GM12878 (cell line): ENCODE data around the gene ATP4B. TPM values are rescaled to one million over a fixed set of nuclear protein-coding genes. Genes with fewer than 3 reads are reported as not detected.

Experiments
- ATAC-seq: fragments of 200-7000 bp; cut with Tn5 transposase; 3 replicates; pipeline ENCODE4 v1.9.1; 2020; ENCODE audit warnings: mild to moderate bottlenecking, moderate library complexity
- BruUV-seq: library from RNA; stranded (reverse); fragments of 400-500 nt; replicated peaks from 2 replicates; lab custom pipeline; 2021; lab: Mats Ljungman, UMichigan
- CTCF ChIA-PET: fragments of 300-600 bp; sonication (Branson Sonifier 250); formaldehyde crosslinking; extraction: SDS; loops from one replicate; lab custom pipeline; 2021; ENCODE audit warnings: inconsistent platforms; lab: Yijun Ruan, JAX
- POLR2A ChIA-PET: fragments of 350-600 bp; formaldehyde crosslinking; extraction: SDS; loops from one replicate; lab custom pipeline; 2021; ENCODE audit warnings: inconsistent platforms; lab: Charles Lee
- RAD21 ChIA-PET: fragments of 300-600 bp; sonication (Branson Sonifier 250); formaldehyde crosslinking; loops from one replicate; lab custom pipeline; 2023; ENCODE audit warnings: antibody characterized with exemption; ENCODE audit not compliant: unreplicated experiment; lab: Charles Lee
- SMC1A ChIA-PET: fragments of 300-600 bp; sonication (Branson Sonifier 250); formaldehyde crosslinking; loops from one replicate; lab custom pipeline; 2023; ENCODE audit not compliant: unreplicated experiment, uncharacterized antibody; lab: Charles Lee
- DNase-seq: peaks from one replicate; pipeline ENCODE4 v3.0.0-alpha.2; 2011; ENCODE audit warnings: low read depth, low spot score
- FAIRE-seq: peaks from 3 replicates; lab custom pipeline; 2011; peaks lifted over from hg19 to GRCh38; lab: Jason Lieb, UNC
- H2AFZ ChIP-seq: 2 replicates; pipeline ENCODE4 v1.6.0; 2011; ENCODE audit warnings: low read depth, low read length, control low read depth; ENCODE audit not compliant: control insufficient read depth
- H3K27ac ChIP-seq: 2 replicates; pipeline ENCODE4 v1.5.1; 2011; ENCODE audit warnings: control low read depth; ENCODE audit not compliant: control insufficient read depth, insufficient read depth
- H3K27me3 ChIP-seq, 2 experiments: replicated peaks in 1 of 2; 2 replicates each; pipeline versions ENCODE4 v1.6.0 to v1.6.1; 2011; ENCODE audit warnings: low read length in 1 of 2; ENCODE audit not compliant: control insufficient read depth in 2 of 2, insufficient read depth in 2 of 2
- H3K36me3 ChIP-seq, 2 experiments: 2 replicates each; pipeline ENCODE4 v1.5.1; 2011; ENCODE audit warnings: low read length in 1 of 2; ENCODE audit not compliant: control insufficient read depth in 2 of 2, insufficient read depth in 2 of 2
- H3K4me1 ChIP-seq: 2 replicates; pipeline ENCODE4 v1.6.1; 2011; ENCODE audit warnings: mild to moderate bottlenecking, low read length, moderate library complexity, mixed read lengths; ENCODE audit not compliant: control insufficient read depth, insufficient read depth
- H3K4me2 ChIP-seq: 2 replicates; pipeline ENCODE4 v1.6.0; 2011; ENCODE audit warnings: control low read depth; ENCODE audit not compliant: control insufficient read depth, insufficient read depth
- H3K4me3 ChIP-seq: fragments of 200-600 bp; sonication (generic); 2 replicates; pipeline ENCODE4 v1.5.1; 2016
- H3K79me2 ChIP-seq: 2 replicates; pipeline ENCODE4 v1.6.0; 2011; ENCODE audit warnings: low read length; ENCODE audit not compliant: control insufficient read depth, insufficient read depth
- H3K9ac ChIP-seq: 2 replicates; pipeline ENCODE4 v1.8.0; 2011; ENCODE audit warnings: low read length, control low read depth, mixed read lengths; ENCODE audit not compliant: control insufficient read depth, insufficient read depth
- H3K9me3 ChIP-seq: replicated peaks from 3 replicates; pipeline ENCODE4 v1.5.1; 2011; ENCODE audit warnings: mild to moderate bottlenecking, low read length; ENCODE audit not compliant: control insufficient read depth, insufficient read depth
- H4K20me1 ChIP-seq: 2 replicates; pipeline ENCODE4 v1.6.0; 2011; ENCODE audit not compliant: control insufficient read depth, insufficient read depth
- ATF3 ChIP-seq: IDR thresholded peaks from 2 replicates; pipeline ENCODE4 v1.6.1; 2011; ENCODE audit warnings: low read depth, mild to moderate bottlenecking, low read length, moderate library complexity, borderline replicate concordance; ENCODE audit errors: extremely low read depth
- BACH1 ChIP-seq: fragments of 450-650 bp; IDR thresholded peaks from 2 replicates; pipeline ENCODE4 v1.6.1; 2017; ENCODE audit warnings: mild to moderate bottlenecking, borderline replicate concordance
- CHD1 ChIP-seq: IDR thresholded peaks from 2 replicates; pipeline ENCODE4 v1.6.1; 2012; ENCODE audit warnings: low read depth, low read length, improper control_type of control experiment
- ESRRA ChIP-seq: IDR thresholded peaks from 2 replicates; pipeline ENCODE4 v1.6.1; 2012; ENCODE audit warnings: mild to moderate bottlenecking, low read length, improper control_type of control experiment
- NR2C1 ChIP-seq: fragments of 450-650 bp; IDR thresholded peaks from 2 replicates; pipeline ENCODE4 v1.6.1; 2017; ENCODE audit warnings: antibody characterized with exemption, mild to moderate bottlenecking, moderate library complexity
- NR2F1 ChIP-seq: fragments of 450-650 bp; conservative IDR thresholded peaks from 2 replicates; pipeline ENCODE4 v1.6.1; 2017; ENCODE audit warnings: mild to moderate bottlenecking
- TCF7 ChIP-seq: IDR thresholded peaks from 2 replicates; pipeline ENCODE4 v1.6.1; 2014; ENCODE audit warnings: antibody characterized with exemption, borderline replicate concordance
- ZZZ3 ChIP-seq: IDR thresholded peaks from 2 replicates; pipeline ENCODE4 v1.6.1; 2011; ENCODE audit warnings: low read depth; ENCODE audit not compliant: control insufficient read depth, insufficient read length
- whole genome bisulfite sequencing: methylation state at CpG from one replicate; pipeline ENCODE4 v1.1.6; 2016; ENCODE audit warnings: low lambda C conversion rate; ENCODE audit not compliant: insufficient replicate concordance, insufficient coverage; ENCODE audit errors: missing lambda C conversion rate; 5-methylcytosine and 5-hydroxymethylcytosine counted together
- in situ Hi-C: fragments of 300-500 bp; cut with MboI; formaldehyde crosslinking; loops from 9 replicates; pipeline ENCODE4 v1.14.3; 2018; ENCODE audit warnings: mixed read lengths
- intact Hi-C: fragments of 100-400 bp; cut with micrococcal nuclease; formaldehyde crosslinking; loops from one replicate; pipeline ENCODE4 v1.14.2; 2022; ENCODE audit not compliant: unreplicated experiment
- polyA plus RNA-seq, 11 experiments: library from polyadenylated mRNA; depleted of rRNA in 4 of 11; unstranded in 6 of 11; stranded (reverse) in 5 of 11; fragments of >200 nt; fragmentation: Nextera tagmentation in 4 of 11; fragmentation: Illumina TruSeq in 1 of 11; extraction: Ambion mirVana in 4 of 11; extraction: Trizol in 1 of 11; gene quantifications; 1 replicate in 1 of 11; 2 replicates in 10 of 11; pipeline versions ENCODE4 v1.2.1 to v1.2.3, GENCODE V29; 2011 to 2016; ENCODE audit warnings: inconsistent platforms in 2 of 11, missing spikeins in 2 of 11, low read depth in 1 of 11
- total RNA-seq, 4 experiments: library from RNA; depleted of rRNA in 3 of 4; stranded (reverse); fragments of >200 nt in 3 of 4; fragmentation: Illumina TruSeq in 1 of 4; extraction: Trizol in 1 of 4; gene quantifications; 2 replicates each; pipeline versions ENCODE4 v1.2.1 to v1.2.3, GENCODE V29; 2013 to 2021

Gene ATP4B
- total and polyA plus RNA-seq, 10 of the 15 experiments (the other 5 are each of a cell fraction or from before 2014, with no cell fraction given) = 0.05 to 0.33 (median 0.20) TPM; not detected in 4

DNA sequence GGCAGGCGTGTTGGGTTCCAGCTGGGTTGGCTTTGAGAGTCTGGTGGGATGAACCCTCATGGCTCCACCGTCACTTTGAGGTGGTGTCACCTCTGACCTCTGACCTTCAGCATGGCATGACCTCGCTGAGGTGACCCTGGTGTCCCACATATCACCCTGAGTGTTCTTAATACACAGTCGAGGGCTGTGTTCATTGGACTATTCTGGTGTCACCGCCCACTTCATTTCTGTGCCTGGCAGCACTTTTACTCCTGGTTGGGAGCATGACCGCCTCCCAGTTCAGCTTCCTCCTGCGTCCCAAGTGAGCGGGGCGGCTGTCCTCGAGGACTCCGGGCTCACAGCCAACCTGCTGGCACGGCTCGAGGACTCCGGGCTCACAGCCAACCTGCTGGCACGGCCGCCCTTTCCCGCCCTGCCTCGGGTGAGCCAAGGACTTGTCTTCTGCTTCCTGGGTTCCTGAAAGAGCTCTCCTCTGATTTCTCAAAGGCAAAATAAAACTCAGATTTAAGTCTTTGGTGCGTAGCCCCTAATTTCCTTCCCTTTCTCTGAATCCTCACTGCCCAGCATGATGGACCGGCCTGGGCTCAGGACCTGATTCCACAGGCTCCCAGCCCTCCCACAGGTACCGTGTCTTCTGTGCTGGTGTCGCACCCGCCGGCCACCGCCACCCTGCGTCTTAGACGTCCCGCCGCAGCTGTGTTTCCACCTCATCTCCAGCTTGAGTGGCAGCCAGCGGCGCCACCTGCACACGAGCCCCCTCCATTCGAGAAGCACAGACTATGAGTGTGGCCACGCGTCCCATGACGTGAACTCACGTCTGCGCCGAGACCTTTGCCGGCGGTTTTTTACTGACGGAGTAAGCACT, 10.4 kb downstream of the ATP4B start:
- Histone ChIP-seq H3K9me3 (no peaks in the 10 kb centered on the region), H3K79me2 (no peaks in the 10 kb centered on the region), H2AFZ (no peak overlapping the region), H3K27me3 (no peaks in the 10 kb centered on the region), H3K9ac (no peak overlapping the region), H3K27ac (no peak overlapping the region), H3K4me1 (no peaks in the 10 kb centered on the region), H3K36me3 (no peaks in the 10 kb centered on the region; a peak in 1 of 4 replicates), H3K4me3 (no peak overlapping the region), H3K4me2 (no peak overlapping the region), H4K20me1 (no peaks in the 10 kb centered on the region)
- BruUV-seq = no TSS peak
- DNase-seq (no peak), ATAC-seq (no peak), FAIRE-seq (no peak)
- intact Hi-C loops (no loop called here), in situ Hi-C loops (no loop called here)
- peak; percentile 34; the same call in 1 of the 2 replicates for TF ChIP-seq NR2C1
- no peak for TF ChIP-seq ESRRA
- no peak for TF ChIP-seq BACH1
- 0 out of 2 replicates have a peak, but pooled peaks have one; percentile 19 for TF ChIP-seq NR2F1
- no peak for TF ChIP-seq ZZZ3
- POLR2A ChIA-PET = no interaction called here
- SMC1A ChIA-PET = no interaction called here
- CTCF ChIA-PET = no interaction called here
- 90% methylated on average over 41 of the region's 42 CpGs for WGBS
- RAD21 ChIA-PET = no interaction called here

DNA sequence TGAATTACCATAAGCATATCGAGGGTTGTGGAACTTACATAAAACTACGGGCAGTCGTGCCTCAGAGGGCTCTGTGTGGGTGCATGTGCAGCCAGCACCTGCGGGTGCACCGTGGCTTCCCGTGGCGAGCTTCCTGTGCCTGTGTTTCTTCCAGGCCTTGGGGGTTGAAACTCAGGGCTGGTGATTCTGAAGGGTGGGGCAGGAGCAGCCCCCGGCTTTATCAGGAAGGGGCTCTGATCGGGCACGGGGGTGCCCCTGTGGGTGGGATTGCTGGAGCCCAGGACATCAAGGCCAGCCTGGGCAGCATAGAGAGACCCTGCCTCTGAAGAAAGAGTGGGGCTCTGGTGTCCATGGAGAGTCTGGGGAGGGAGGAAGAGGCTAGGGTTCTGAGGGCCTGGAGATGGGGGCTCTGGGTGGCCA, 11.1 kb downstream of the ATP4B start:
- Histone ChIP-seq H4K20me1 (no peaks in the 10 kb centered on the region), H3K27me3 (no peaks in the 10 kb centered on the region), H3K9me3 (no peaks in the 10 kb centered on the region), H3K79me2 (no peaks in the 10 kb centered on the region), H3K4me1 (no peaks in the 10 kb centered on the region), H3K4me3 (no peak overlapping the region), H2AFZ (no peak overlapping the region), H3K27ac (no peak overlapping the region), H3K9ac (no peak overlapping the region), H3K4me2 (no peak overlapping the region), H3K36me3 (peaks cover 0 to 2% of the 10 kb centered on the region in 2 experiments; a peak in 2 of 4 replicates)
- BruUV-seq = no TSS peak
- no peak for TF ChIP-seq CHD1
- no peak for TF ChIP-seq ATF3
- TF ChIP-seq TCF7 = no peak
- ATAC-seq = no peak
- in situ Hi-C loops (no loop called here), intact Hi-C loops (no loop called here)
- WGBS = 69% methylated on average over 10 of the region's 10 CpGs
- ChIA-PET RAD21 (no interaction called here), CTCF (no interaction called here), SMC1A (no interaction called here), POLR2A (interaction anchor here (0.7 kb wide), 1 partner anchor 181 kb away, joined by 4 read pairs; no protein-coding TSS in a partner anchor)
- FAIRE-seq = no peak
- no peak for DNase-seq
